Esophagus muscularis mucosa (tissue), 4 donors: ENCODE measurements around the gene CD99.

Source experiments
- EP300 ChIP-seq: sonication (generic); formaldehyde crosslinking; IDR thresholded peaks from one replicate; pipeline ENCODE4 v1.6.1; 2017; ENCODE audit warnings: antibody characterized with exemption
- POLR2A ChIP-seq: fragments of 450-650 bp; IDR thresholded peaks from one replicate; pipeline ENCODE4 v1.6.1; 2017; ENCODE audit warnings: antibody characterized with exemption, moderate library complexity, mild to moderate bottlenecking, low read depth
- POLR2AphosphoS5 ChIP-seq, 2 donors: sonication (generic); formaldehyde crosslinking; IDR thresholded peaks; one replicate each; pipeline ENCODE4 v1.6.1; 2017; ENCODE audit warnings: antibody characterized with exemption in 2 of 2
- TF ChIP-seq, protein P1 (sequence below), 3 experiments: fragments of 200-600 bp in 2 of 3; fragments of 450-650 bp in 1 of 3; sonication (generic) in 2 of 3; IDR thresholded peaks; one replicate each; pipeline ENCODE4 v1.5.1; 2017 to 2019; ENCODE audit warnings: antibody characterized with exemption in 3 of 3, mild to moderate bottlenecking in 2 of 3, moderate library complexity in 1 of 3

DNA sequence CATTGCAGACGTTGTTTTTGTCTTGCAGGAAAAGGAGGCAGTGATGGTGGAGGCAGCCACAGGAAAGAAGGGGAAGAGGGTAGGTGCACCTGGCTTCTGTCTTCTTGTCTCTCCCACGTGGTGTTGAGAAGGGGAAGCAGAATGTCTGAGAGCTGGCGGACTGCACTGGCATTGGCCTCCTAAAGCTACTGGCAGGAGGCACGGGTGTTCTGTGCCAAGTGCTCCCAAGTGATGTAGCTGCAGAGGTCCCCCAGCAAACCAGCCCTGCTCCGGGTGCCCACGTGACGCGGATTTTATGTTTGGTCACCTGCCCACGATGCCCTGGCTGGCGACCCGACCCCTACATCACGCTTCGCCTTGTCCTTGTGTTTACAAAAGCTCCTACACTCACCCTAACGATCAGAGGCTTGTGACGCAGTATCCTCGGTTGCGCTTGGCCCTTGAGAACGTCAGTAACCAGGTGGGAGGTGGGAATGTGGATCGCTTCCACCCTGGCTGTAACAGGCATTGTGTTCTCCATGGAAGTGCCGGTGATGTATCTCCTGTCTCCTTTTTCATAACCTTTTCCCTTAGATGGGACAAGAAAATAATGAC lies 32.3 kb downstream of the CD99 start:
- TF ChIP-seq, protein P1, sequence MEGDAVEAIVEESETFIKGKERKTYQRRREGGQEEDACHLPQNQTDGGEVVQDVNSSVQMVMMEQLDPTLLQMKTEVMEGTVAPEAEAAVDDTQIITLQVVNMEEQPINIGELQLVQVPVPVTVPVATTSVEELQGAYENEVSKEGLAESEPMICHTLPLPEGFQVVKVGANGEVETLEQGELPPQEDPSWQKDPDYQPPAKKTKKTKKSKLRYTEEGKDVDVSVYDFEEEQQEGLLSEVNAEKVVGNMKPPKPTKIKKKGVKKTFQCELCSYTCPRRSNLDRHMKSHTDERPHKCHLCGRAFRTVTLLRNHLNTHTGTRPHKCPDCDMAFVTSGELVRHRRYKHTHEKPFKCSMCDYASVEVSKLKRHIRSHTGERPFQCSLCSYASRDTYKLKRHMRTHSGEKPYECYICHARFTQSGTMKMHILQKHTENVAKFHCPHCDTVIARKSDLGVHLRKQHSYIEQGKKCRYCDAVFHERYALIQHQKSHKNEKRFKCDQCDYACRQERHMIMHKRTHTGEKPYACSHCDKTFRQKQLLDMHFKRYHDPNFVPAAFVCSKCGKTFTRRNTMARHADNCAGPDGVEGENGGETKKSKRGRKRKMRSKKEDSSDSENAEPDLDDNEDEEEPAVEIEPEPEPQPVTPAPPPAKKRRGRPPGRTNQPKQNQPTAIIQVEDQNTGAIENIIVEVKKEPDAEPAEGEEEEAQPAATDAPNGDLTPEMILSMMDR (IDR thresholded peaks at IDR 0.05), result no peak
- TF ChIP-seq POLR2A (no peak), POLR2AphosphoS5 (IDR thresholded peaks at IDR 0.05) (no peak), EP300 (no peak)
